ENCODE data around the gene PIK3C2A. TPM values are rescaled to one million over a fixed set of nuclear protein-coding genes. Genes with fewer than 3 reads are reported as not detected.

PIK3C2A gene
- total and polyA plus RNA-seq, 12 donors, result 6.7 to 43.7 (median 31.9) TPM

DNA sequence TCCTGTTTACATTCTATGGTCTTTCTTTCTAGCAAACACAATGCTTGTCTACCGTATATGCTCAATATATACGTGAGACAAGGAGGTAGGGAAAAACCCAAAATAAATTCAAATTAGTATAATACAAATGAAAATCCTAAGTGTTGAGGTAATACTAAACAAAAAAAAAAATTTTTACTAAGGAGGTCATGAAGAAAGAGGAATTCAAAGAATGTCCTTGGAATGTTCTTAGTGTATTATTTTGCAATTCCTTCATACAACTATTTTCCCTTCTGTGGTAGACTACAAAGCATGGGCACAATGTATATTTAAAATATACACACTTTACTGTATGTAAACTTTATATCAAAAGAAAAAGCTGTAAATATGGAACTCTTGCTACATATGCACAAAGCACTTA, 36.4 kb downstream of the PIK3C2A start:
- DNase-seq, result no peak
- 84% methylated on average over 2 of the region's 2 CpGs for WGBS, 2 donors
- no peak for ATAC-seq
- intact Hi-C loops (cut with DNase I), result loop anchor here in 1 of 10 donors (10.0 kb wide), 1 partner anchor 57 kb away; no protein-coding TSS in a partner anchor
- TF ChIP-seq, protein P1, sequence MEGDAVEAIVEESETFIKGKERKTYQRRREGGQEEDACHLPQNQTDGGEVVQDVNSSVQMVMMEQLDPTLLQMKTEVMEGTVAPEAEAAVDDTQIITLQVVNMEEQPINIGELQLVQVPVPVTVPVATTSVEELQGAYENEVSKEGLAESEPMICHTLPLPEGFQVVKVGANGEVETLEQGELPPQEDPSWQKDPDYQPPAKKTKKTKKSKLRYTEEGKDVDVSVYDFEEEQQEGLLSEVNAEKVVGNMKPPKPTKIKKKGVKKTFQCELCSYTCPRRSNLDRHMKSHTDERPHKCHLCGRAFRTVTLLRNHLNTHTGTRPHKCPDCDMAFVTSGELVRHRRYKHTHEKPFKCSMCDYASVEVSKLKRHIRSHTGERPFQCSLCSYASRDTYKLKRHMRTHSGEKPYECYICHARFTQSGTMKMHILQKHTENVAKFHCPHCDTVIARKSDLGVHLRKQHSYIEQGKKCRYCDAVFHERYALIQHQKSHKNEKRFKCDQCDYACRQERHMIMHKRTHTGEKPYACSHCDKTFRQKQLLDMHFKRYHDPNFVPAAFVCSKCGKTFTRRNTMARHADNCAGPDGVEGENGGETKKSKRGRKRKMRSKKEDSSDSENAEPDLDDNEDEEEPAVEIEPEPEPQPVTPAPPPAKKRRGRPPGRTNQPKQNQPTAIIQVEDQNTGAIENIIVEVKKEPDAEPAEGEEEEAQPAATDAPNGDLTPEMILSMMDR (IDR thresholded peaks at IDR 0.05), result no peak
- H3K36me3 ChIP-seq, result peaks cover 0 to 29% (median 7%) of the 10 kb centered on the region in 9 donors
- H3K9me3 ChIP-seq, result no peaks in the 10 kb centered on the region
- H3K4me3 ChIP-seq, result no peak overlapping the region
- no peak overlapping the region for H3K27ac ChIP-seq
- H3K4me1 ChIP-seq, result peaks cover 0 to 22% (median 5%) of the 10 kb centered on the region in 9 donors
- no peaks in the 10 kb centered on the region for H3K27me3 ChIP-seq

DNA sequence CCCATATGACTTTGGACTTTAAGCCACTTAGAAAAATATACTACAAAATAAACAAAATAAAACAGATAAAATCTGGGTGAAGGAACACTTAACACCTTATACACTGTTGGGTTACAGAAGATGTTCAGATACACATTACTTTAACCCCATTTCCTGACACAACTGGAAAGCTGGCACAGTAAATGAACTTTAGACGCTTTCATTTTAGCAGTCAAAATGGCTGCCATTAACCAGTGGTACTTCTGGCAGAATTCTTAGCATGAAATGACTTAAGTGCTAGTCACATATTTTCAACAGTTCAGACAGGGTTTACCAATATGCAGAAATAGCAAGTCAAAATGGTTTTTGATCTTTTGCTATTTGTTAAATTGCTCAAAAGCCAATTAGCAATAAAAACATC, 37.9 kb downstream of the PIK3C2A start:
- Histone ChIP-seq H3K4me3 (no peak overlapping the region), H3K36me3 (peaks cover 0 to 29% (median 7%) of the 10 kb centered on the region in 9 donors), H3K27me3 (no peaks in the 10 kb centered on the region), H3K27ac (no peak overlapping the region), H3K9me3 (no peaks in the 10 kb centered on the region), H3K4me1 (peaks cover 0 to 32% (median 16%) of the 10 kb centered on the region in 9 donors)
- intact Hi-C loops (cut with DNase I), result loop anchor here in 1 of 10 donors (10.0 kb wide), 1 partner anchor 55 kb away; no protein-coding TSS in a partner anchor
- WGBS, 2 donors, result 89 to 92% methylated on average over 1 of the region's 1 CpG
- TF ChIP-seq, protein P1 (IDR thresholded peaks at IDR 0.05), result no peak
- DNase-seq (no peak), ATAC-seq (no peak)

DNA sequence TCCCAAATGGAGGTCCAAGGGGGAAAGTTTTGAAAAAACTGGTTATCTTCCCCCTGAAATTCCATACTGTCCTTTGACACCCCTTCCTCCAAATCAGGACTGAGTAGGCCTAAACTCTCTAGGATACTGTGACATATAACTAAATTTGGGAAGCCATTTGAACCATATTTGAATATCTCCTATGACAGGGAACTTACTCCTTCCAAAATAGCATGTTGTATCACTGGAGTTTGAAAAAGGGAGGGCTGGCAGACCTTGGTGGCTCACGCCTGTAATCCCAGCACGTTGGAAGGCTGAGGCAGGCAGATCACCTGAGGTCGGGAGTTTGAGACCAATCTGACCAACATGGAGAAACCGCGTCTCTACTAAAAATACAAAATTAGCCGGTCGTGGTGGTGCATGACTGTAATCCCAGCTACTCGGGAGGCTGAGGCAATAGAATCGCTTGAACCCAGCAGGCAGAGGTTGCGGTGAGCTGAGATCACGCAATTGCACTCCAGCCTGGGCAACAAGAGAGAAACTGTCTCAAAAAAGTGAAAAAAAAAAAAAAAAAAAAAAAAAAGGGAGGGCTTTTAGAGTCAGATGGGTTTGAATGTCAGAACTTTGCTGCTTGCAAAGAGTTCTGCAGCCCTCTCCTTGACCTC, 42.4 kb downstream of the PIK3C2A start:
- no peak for DNase-seq
- Histone ChIP-seq H3K27ac (peak overlapping the region in 9 of 10 donors; percentile 17 to 82 (median 62)), H3K4me3 (no peak overlapping the region), H3K27me3 (no peaks in the 10 kb centered on the region), H3K9me3 (no peaks in the 10 kb centered on the region), H3K36me3 (peaks cover 0 to 29% (median 7%) of the 10 kb centered on the region in 9 donors), H3K4me1 (peaks cover 0 to 64% (median 48%) of the 10 kb centered on the region in 9 donors)
- TF ChIP-seq, protein P1 (IDR thresholded peaks at IDR 0.05), result no peak
- intact Hi-C loops (cut with DNase I), result no loop called here
- 84 to 87% methylated on average over 11 of the region's 11 CpGs for WGBS, 2 donors
- peak in 2 of 8 donors; percentile 35 to 63 for ATAC-seq

DNA sequence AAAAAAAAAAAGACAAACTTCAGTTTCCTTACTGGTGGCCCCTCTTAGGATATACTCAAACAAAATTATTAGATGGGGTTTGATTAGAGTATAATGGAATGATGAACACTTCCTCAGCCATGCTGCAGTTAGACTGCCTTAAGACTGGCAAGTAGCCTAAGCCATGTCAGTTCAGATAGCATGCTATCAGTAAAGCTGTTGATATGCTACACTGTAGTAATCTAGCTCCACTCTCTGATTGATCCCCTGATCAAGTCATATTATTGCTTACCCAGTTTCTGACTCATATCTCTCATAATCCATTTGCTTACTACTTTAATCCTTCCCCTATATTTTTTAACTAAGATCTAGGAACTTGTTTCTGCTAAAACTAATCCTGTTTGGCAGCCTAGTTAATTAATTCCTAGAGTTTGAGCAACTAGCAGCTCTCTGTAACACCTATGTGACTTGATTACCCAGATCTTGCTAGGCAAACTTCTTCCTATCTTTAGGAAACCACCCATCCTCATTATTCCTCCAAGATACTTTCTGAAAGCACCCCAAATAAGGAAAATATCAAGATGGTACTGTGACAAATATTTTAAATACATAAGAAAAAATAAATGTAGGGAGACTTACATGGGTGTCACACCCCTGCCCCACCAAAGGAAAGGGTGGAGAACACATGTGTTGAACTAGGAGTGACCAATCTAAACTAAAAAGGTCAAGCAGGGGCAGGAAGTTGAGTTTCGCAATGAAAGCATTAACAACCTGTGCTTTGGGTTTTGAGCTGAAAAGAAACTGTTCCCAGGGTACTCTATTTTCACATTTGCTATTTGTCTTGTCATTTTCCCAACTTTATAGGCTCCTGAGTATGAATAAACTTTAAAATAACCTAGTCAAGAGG, 43.2 kb downstream of the PIK3C2A start:
- Histone ChIP-seq H3K27me3 (no peaks in the 10 kb centered on the region), H3K4me3 (no peak overlapping the region), H3K4me1 (peaks cover 0 to 66% (median 56%) of the 10 kb centered on the region in 9 donors), H3K27ac (peak overlapping the region in 9 of 10 donors; percentile 17 to 82 (median 62)), H3K36me3 (peaks cover 0 to 28% (median 7%) of the 10 kb centered on the region in 9 donors), H3K9me3 (no peaks in the 10 kb centered on the region)
- ATAC-seq, result peak; percentile 33 to 84 (median 71)
- WGBS, 2 donors, result 46 to 66% methylated on average over 1 of the region's 1 CpG
- intact Hi-C loops (cut with DNase I), result loop anchor here in 2 of 10 donors (5.0 kb wide), 1 partner anchor 43 kb away; the partner anchor contains the start of gene PIK3C2A (in 2 of the 2)
- peak in 1 of 2 donors; percentile 15 for DNase-seq
- TF ChIP-seq, protein P1 (IDR thresholded peaks at IDR 0.05), result no peak
